Stimulated activated CD8-positive, alpha-beta memory T cell treated with anti-CD3 and anti-CD28 coated beads, Interleukin-12 subunit alpha, Interleukin-12 subunit beta, amount 100 ng/mL, for 24 hours (primary cell): ENCODE measurements around the gene PAGE4.

ENCODE experiments used
- DNase-seq: peaks from one replicate; pipeline ENCODE4 v3.0.0-alpha.2; 2020; ENCODE audit errors: extremely low read depth

The PAGE4 gene, protein sequence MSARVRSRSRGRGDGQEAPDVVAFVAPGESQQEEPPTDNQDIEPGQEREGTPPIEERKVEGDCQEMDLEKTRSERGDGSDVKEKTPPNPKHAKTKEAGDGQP

DNA sequence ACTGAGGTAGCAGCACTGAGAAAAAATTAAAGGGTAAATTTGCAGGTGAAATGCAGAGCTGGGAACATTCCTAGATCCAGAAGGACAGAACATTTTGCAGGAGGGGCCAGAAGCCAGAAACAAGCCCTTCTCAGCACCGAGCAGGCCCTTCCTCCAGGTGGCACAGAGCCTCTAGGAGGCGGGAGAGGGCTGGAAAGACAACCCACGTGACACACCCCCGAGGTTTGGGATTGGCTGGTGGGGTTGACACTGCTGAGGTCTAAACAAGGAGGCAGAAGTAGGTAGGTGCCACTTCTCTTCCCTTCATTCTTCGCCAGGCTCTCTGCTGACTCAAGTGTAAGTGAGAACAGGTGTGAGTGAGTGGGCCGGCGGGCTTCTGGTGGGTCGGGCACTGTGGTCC is at the start of gene PAGE4:
Gene PAGE4, plus strand, starts transcription at position 288 of the 400 bp plus-strand sequence. CDS start 1,126 bp downstream, outside the sequence.
- no peak for DNase-seq

- no peak for DNase-seq
Observed at GRCh38 chrX:49784747-49785280, 44.3 kb upstream of the PAGE4 start.

DNA sequence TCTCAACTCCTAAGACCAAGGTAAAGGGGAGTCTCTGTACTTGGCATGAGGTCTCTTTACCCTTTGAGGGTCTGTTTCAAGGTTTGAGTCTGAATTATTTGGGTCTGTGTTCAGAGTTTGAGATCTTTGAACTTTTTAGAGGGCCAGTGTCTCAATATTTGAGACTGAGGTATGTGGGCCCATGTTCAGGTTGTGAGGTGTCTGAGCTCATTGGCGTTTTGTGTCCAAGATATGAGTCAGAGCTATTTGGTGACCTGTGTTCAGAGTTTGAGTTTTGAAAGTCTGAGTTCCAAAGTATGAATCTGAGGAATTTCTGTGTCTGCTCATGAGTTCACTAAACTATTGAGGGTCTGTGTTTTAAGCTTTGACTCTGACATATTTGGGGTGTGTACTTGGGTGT is 36.7 kb upstream of the PAGE4 start:
- DNase-seq = no peak

DNA sequence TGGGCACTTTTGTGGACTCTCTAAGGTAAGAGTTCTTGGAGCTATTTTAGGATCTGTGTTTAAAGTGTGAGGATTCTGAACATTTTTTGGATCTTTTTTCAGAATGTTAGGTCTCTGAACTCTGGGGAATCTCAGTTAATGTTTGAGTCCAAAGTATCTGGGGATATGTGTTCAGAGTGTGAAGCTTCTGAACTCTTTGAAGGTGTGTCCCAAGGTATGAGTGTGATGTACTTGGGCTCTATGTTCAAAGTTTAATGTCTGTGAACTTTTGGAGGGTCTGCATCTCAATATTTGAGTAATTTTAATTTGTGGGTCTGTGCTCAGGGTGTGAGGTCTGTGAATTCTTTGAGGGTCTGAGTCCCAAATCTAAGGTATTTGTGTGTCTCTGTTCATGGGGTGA is 35.4 kb upstream of the PAGE4 start:
- DNase-seq = no peak

DNA sequence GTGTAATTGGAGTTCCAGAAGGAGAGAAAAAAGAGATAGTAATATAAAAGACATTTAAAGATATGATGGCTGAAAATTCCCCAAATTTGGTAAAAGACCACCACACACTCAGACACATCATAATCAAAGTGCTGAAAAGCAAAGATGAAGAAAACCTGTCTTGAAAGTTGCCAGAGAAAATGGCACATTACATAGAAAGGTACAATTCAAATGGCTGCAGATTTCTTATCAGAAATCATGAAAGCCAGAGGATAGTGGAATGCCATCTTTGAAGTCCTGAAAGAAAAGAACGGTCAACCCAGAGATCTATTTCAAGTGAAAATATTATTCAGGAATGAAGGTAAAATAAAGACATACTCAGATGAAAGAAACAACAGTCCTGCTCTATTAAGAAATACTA is 29.3 kb upstream of the PAGE4 start:
- no peak for DNase-seq

- no peak for DNase-seq
Observed at GRCh38 chrX:49809891-49810632, 19.0 kb upstream of the PAGE4 start.

- no peak for DNase-seq
Observed at GRCh38 chrX:49812177-49812576, 16.9 kb upstream of the PAGE4 start.

DNA sequence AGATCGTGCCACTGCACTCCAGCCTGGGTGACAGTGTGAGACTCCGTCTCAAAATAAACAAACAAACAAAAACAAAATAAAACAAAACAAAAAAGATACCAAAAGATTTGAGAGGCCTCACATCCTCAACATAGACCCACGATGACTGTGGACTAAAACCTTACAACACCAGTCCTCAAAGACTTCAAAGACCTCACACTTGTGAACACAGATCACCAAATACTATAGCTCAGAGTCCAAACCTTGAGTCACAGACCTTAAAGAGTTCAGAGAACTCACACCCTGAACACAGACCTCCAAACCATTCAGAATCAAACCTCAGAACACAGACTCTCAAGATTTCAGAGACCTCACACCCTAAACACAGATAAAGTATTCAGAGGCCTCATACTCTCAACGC is 12.7 kb upstream of the PAGE4 start:
- DNase-seq = no peak

- no peak for DNase-seq
Observed at GRCh38 chrX:49838374-49838773, 9.3 kb downstream of the PAGE4 start.

DNA sequence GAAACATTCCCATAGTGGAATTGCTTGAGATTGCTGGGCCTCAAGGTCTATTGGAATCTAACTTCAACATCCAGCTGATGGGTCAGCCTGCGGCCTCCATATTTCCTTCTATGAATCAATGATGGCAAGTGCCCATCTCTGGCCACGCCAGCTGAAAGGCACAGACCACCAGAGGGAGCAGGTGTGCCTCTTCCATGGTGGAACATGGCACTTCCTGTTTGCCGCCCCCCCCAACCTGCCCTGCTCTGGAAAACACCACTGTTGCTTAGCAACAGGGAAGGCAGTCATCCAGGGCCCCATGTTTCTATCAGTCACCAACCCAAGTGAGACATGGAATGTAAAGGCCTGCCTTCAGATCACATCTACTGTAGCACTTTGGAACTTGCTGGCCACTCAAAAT is 11.6 kb downstream of the PAGE4 start:
- DNase-seq = peak; percentile 20

DNA sequence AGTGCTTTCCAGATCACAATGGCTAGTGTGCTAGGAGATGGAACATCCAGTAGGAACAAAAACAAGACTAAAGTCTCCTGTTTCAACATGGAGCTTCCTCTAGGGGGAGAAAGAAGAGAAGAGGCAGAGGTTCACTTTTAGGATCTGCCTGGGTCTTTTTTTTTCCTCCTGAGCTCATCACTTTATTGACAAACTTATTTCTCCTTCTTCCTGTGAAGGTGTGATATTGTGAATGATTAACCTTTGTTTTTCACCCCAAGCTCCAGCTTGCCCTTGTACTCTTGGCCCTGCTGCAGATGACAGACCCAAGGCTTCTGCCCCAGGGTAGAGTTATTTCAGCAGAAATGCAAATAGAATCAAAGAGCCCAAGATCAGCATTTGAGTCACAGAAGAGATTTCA is 13.5 kb downstream of the PAGE4 start:
- DNase-seq = no peak

DNA sequence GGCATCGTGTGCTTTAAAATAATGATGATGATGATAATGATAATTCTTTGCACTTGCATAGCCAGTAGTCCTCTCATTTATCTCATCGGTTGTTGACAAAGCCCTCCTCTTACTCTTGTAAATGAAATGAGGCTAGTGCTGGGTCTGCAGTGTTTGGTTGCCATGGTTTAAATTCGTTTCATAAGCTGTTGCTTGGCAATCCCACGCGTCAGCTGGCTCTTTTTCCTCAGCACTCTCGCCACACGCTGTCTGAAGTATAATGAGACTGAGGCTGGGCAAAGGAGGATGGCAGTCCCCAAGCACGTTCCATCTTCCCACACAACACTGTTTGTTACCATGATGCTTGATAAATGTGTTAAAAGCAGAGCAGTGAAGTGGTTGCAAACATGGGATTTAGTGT is 15.5 kb downstream of the PAGE4 start:
- no peak for DNase-seq

DNA sequence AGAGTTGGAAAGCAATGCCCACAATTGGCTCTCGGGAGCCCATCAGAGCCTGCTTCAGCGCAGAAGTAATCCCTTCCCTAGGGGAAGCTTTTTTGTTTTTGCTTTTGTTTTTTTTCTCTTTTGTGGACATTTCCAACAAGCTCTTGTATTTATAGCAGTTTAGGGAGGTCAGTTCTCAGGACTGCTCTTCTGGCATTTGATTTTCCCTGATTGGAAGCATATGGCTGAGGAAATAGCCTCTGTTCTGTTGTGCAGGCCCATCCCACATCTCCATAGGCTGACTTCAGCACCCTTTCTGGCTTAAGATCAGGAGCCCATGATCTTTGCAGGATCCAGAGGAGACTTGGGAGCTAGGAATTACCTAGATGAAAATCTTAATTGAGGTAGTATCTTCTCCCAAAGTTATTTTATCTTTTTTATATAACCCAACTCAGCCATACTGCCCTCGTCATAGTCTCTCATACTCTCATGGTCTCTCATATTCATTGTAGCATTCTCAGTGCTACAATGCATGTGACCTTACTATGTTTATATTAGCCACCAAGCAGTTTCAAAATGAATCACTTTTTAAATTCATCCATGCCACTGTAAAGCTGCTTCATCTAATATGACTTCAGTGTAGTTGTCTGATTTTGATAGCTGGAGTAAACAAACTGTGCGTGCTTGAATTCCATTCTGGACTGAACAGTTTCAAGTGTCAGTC is 16.7 kb downstream of the PAGE4 start:
- no peak for DNase-seq

- no peak for DNase-seq
Observed at GRCh38 chrX:49846522-49846921, 17.4 kb downstream of the PAGE4 start.

DNA sequence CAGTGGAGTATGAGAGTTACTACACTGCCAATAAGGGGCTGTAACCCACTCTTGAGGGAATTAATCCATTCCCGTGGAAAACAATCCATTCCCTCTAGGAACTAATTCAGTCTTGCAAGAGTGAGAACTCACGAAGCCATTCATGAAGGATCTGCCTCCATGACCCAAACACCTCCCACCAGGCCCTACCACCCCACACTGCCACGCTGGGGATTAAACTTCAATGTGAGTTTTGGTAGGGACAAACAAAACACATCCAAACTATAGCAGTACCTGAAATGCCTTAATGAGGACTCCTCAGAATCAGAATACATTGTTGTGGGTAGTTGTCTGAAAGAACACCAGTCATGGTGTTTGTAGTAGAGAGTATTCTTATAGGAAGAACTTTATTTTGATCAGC is 19.2 kb downstream of the PAGE4 start:
- DNase-seq = no peak

DNA sequence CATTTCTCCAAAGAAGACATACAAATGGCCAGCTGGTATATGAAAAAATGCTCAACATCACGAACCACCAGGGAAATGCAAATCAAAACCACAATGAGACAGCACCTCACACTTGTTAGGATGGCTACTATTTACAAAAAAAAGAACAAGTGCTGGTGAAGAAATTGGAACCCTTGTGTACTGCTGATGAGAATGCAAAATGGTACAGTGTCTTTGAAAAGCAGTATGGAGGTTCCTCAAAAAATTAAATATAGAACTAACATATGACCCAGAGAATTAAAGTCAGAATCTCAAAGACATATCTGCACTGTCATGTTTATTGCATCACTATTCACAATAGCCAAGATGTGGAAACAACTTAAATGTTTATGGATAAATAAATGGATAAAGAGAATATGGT is 20.9 kb downstream of the PAGE4 start:
- no peak for DNase-seq

- DNase-seq = no peak
Observed at GRCh38 chrX:49853661-49854060, 24.6 kb downstream of the PAGE4 start.

- no peak for DNase-seq
Observed at GRCh38 chrX:49856819-49857218, 27.7 kb downstream of the PAGE4 start.

GRCh38 chrX:49858341-49858740 is 29.2 kb downstream of the PAGE4 start:
- DNase-seq = no peak

GRCh38 chrX:49859491-49859890 is 30.4 kb downstream of the PAGE4 start:
- DNase-seq = no peak

GRCh38 chrX:49860867-49861535 is 31.9 kb downstream of the PAGE4 start:
- no peak for DNase-seq

DNA sequence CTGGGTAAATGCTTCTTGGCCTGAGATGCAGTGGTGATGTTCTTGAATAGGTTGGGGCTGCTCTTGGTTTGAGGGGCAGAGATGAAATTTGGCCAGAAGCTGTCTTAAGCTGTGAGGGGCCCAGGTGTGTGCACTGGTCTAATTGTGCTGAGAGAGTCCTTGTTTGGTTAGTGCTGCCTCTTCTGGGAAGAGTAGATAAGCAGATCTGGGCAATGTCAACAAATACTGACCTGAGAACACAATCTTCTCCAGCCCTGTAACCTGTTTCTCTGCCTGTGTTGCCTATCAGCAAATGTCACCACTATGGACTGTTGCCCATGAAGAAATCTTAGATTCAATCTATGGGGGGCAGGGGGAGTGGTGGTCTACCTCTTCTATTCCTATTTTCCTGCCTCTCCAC is 33.0 kb downstream of the PAGE4 start:
- DNase-seq = no peak
